Stimulated activated CD4-positive, alpha-beta T cell treated with anti-CD3 and anti-CD28 coated beads, Interleukin-15, amount 100 ng/mL, for 48 hours (primary cell): Measurements from ENCODE around the gene MMP2.

Source experiments
- DNase-seq, 2 donors: peaks; one replicate each; pipeline ENCODE4 v3.0.0-alpha.2; 2020; ENCODE audit warnings: low read depth in 2 of 2

The MMP2 gene

DNA sequence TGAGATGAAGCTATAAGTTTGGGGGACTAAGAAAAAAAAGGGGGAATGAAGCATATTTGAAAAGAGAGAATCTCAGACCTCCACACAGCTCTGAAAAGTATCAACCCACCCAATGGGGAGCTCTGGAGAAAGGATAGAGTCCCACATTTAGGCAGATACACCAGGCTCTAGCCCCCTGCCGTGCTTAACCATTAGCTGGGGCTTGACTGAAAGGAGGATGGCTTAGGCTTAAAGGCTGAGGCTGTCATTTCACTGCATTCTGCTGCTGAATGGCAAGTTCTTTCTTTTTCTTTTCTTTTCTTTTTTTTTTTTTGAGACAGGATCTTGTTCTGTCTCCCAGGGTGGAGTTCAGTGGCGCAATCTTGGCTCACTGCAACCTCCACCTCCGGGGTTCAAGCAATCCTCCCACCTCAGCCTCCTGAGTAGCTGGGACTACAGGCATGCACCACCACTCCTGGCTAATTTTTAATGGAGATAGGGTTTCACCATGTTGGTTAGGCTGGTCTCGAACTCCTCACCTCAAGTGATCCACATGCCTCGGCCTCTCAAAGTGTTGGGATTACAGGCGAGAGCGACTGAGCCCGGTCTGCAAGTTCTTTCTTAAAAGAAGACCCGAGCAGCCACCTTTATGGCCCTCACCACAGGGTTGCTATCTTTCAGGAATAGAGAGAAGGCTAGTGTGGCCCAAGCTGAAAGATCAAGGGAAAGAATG is 9.0 kb upstream of the MMP2 start:
- DNase-seq = no peak

DNA sequence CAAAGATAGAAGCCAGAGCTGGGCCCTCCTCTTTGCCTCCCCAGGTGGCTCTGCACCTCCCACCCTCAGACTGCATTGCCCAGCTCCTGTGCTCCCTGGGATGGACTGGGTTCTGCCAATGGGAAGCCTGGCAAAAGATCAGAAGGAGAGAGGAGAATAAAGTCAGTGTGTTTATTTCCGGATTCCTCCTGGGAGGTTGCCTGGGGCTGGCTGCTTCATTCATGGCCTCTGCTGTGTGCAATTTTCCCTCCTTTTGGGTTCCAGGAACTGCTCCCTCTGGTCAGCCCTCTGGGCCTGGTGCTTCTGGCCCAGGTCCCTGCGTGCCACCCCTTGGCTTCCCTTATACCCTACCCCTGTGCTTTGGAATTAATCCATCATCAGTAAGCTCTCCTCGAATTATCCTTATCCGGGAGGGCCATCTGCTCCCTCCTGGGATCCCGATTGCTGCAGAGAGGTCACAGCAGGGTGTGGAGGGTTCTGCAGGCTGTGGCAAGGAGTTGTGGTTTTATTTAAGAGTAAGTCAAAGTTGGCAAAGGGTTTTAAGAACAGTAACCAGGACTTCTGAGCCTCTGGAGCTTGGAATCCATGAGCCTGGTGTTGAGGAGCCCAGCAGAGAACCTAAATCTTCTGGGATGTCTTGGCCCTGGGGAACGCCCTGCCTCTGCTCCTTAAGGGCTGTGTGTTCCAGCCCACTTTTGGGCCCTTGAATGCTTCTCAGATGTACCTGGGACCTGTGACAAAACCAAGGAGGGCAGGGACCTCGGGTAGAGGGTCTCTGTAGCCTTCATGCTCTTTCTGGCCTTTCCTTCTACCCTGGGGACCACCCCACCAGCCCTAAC is 8.2 kb upstream of the MMP2 start:
- DNase-seq = no peak

DNA sequence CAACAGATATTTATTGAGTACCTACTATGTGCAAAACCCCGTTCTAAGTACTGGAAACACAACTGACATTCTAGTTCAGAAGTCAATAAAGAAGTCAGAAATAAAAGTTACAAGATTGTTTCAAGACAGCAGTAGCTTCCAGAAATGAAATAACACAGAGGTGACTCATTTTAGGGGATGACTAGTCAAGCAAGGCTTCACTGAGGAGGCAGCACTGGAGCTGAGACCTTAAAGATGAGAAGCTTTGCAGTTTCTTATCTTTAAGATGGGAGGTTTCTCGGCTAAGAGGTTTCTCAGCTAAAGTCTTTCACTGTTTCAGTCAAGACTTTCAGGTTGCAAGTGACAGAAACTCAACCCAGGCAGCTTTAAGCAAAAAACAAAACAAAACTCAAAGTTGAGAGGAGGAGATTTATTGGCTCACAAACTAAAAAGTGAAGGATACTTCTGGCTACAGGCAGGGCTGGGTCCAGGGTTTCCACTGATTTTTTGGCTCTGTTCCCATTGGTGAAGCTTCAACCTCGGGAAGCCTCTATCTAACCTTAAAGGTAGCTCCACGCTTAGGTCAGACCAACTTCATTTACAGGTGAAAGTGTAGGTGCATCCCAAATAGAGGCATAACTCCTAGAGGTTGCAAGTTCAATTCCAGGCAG is 7.4 kb upstream of the MMP2 start:
- peak in 1 of 2 donors; percentile 20 for DNase-seq

DNA sequence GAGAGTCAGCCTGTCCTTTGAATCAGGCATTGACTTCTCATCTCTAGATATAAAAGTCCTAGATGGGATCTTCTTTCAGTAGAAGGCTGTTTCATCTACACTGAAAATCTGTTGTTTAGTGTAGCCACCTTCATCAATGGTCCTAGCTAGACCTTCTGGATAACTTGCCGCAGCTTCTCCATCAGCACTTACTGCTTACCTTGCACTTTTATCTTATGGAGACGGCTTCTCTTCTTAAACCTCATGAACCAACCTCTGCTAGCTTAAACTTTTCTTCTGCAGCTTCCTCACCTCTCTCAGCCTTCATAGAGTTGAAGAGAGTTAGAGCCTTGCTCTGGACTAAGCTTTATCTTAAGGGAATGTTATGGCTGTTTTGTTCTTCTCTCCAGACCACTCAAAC is 5.4 kb upstream of the MMP2 start:
- no peak for DNase-seq

DNA sequence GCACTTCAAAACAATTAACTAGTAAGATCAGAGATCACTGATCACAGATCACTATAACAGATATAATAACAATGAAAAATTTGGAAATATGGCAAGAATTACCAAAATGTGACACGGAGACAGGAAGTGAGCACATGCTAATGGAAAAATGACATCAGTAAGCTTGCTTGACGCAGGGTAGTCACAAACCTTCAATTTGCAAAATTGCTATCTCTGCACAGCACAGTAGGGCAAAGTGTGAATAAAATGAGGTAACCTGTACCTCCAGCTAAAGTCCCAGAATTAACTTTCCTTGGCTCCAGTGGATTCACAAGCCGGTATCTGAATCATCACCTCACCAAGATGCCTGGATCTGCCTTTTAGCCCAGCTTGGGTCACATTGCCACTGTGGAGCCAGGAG is 4.2 kb upstream of the MMP2 start:
- DNase-seq = no peak

DNA sequence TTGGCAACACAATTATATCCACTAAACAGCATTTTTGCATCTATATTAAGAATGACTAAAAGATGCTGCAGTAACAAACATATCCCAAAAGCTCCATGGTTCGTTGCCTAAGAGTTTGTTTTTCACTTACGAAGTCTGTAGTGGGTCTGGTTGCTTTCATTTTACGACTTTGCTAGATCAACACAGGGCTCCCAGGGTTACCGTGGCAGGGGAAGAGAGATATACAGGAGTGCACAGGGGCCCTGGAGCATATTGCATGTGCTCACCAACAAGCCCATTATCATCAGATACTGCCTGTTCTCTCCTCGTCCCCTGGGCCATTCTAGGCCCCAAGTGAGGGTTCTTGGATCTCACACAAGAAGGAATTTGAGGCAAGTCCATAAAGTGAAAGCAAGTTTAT is 3.1 kb upstream of the MMP2 start:
- DNase-seq = no peak

DNA sequence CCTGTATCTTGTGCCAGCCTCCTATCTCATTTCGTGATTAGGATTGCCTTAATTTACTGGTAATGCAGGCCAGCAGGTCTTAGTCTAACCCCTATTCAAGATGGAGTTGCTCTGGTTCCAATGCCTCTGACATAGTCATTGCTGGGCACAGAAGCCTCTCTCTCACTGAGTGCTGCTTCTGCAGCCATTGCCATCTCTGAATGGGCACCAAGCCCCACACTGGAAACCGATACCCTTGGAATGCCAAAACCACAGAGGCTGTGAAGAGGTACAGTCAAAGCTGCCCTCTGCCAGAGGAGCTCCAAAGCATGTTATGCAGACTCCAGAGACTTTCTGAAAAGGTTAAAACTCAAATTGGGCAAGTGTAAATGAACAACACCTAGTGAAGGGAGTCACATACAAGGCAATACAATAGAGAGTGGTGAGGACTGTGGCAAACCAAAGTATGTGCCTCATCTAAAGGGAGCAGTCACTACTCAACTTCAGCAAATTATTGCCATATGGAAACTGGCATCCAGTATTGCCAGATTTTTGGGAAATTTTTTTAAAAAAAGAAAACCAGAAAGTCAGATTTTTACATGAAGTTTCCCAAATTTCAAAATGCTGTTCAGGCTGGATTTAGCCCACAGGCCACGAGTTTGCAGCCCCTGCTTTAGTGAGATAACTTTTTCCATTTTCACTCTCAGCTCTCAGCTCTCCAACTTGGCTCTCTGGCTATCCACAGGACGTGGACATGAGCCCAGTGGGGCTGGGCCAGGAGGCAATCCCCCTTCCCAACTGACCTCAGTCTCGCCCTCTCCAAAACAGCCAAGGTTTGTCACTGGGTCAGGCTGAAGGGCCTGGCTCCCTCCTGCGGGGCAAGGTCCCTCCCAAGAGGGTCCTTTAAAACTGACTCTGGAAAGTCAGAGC is 2.1 kb upstream of the MMP2 start:
- DNase-seq = no peak

DNA sequence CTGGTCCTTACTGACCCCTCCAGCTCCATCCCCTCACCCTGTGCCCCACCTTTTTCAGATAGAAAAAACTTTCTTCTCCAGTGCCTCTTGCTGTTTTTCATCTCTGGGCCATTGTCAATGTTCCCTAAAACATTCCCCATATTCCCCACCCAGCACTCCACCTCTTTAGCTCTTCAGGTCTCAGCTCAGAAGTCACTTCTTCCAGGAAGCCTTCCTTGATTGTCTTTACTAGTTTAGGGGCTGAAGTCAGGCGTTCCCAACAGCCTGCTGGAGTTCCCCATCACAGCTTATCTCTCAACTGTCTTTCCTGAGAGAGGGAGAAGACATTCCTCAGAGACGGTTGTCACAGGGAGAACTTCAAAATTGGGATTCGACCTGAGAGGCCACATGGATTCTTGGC is 1.3 kb upstream of the MMP2 start:
- no peak for DNase-seq

DNA sequence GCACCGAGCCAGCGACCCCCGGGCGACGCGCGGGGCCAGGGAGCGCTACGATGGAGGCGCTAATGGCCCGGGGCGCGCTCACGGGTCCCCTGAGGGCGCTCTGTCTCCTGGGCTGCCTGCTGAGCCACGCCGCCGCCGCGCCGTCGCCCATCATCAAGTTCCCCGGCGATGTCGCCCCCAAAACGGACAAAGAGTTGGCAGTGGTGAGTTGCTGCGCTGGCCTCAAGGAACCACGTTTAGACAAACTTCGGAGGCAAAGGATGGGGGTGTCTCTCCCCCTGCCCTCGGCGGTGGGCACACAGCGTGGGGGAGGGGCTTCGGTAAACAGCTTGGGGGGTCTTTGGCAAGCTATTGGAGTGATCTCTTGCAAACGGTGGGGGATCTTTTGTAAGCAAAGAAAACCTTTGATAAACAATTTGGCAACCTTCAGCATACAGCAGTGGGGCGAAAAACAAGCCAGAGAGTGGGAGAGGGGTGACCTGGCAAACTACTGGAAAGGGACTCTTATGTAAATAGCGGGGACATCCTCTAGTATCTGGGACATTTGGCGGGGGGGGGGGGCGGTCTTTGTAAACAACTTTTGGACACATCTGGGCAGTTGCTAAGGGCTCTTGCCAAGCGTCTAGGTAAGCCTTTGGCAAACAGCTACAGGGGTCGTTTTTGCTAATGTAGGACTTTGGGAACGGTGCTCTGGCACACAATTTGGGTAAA is 587 bp downstream of the MMP2 start:
- no peak for DNase-seq

DNA sequence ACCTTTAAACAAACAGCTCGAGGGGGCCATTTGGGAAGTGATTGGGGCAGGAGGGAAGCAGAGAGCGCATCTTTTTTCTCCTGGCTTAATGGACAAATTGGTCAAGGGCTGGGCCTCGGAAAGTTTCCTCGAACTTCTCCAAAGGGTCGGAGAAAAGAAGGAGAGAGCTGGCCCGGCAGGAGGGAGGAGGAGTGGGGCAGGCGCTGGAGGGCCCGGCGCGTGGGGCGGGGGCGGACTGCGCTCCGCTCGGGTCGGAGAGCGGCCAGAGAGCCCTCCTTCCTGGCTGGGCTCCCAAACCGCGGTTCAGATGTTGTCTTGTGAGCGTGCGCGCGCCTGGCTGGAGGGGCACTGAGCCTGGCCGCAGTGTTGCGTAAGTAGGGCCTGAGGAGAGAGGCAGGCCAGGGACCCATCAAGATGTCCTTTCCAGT is 1.2 kb downstream of the MMP2 start:
- DNase-seq = no peak

DNA sequence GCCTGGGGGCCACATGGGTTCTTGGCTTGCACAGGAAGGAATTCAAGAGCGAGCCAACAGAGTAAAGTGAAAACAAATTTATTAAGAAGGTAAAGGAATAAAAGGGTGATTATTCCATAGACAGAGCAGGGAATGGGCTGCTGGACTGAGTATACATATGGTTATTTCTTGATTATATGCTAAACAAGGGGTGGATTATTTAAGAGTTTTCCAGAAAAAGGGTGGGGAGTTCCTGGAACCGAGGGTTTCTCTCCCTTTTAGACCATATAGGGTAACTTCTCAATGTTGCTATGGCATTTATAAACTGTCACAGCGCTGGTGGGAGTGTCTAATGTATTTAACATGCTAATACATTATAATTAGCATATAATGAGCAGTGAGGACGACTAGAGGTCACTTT is 2.0 kb downstream of the MMP2 start:
- DNase-seq = no peak

DNA sequence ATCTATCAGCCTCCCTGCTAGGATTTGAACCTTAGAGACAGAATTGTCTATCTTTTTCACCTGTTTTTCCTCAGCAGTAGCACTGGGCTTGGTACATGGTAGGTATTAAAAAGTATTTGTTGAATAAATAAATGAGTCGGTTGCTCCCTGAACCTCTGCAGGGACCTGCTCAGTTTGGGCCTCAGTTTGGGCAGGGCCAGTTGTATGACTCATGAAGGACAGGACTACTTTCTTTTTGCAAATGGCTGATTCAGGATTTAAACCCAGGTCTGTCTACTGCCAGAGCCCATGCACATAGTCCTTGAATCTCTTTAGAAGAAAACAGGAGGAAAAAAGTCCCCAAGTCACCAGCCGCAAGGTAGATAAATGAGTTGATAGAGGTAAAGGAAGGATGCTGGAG is 3.1 kb downstream of the MMP2 start:
- DNase-seq = no peak

DNA sequence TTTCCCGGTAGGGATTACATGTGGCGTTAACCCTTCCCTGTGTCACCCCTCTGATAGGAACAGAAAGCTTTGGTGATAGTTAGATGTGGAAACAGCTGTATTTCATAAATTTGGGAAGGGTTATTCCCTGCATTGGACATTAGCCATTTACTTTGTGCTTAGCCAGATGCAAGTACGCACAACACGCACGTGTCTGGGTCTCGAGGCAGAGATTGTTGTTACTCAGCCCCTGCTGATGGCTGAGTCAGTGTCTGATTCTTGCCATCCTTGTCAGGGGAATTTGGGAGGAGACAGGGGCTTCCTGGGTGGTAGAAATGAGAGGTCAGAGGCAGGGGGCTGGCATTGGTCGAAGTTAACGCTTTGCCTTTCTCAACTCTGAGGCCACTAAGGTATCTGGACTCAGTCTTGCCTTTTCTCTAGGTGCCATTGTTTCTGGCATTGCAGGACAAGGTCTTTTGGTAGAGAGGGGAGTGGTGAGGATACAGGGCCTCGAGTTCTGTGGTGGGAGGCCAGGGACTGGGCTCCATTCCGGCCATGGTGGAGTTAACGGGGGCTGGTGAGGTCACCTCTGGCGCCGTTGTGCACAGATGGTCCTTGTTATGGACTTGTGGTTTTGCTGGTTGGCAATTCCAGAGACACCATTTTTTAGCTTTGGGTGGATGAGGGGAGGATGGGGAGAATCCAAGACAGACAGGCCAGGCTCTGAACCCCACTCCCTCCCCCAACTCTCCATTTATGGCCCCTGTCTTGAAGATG is 8.2 kb downstream of the MMP2 start:
- DNase-seq = no peak

DNA sequence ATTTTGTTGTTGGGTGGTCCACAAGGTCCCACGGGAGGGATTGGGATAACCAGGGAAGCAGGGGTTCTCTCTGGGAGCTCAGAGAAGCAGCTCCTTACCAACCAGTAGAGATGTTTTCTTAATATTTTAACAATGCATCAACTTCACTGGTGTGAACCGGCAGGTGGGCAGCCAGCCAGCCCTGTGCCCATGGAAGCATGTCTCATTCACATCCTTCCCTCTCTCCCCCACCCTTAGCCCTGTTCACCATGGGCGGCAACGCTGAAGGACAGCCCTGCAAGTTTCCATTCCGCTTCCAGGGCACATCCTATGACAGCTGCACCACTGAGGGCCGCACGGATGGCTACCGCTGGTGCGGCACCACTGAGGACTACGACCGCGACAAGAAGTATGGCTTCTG is 9.3 kb downstream of the MMP2 start:
- DNase-seq = no peak

DNA sequence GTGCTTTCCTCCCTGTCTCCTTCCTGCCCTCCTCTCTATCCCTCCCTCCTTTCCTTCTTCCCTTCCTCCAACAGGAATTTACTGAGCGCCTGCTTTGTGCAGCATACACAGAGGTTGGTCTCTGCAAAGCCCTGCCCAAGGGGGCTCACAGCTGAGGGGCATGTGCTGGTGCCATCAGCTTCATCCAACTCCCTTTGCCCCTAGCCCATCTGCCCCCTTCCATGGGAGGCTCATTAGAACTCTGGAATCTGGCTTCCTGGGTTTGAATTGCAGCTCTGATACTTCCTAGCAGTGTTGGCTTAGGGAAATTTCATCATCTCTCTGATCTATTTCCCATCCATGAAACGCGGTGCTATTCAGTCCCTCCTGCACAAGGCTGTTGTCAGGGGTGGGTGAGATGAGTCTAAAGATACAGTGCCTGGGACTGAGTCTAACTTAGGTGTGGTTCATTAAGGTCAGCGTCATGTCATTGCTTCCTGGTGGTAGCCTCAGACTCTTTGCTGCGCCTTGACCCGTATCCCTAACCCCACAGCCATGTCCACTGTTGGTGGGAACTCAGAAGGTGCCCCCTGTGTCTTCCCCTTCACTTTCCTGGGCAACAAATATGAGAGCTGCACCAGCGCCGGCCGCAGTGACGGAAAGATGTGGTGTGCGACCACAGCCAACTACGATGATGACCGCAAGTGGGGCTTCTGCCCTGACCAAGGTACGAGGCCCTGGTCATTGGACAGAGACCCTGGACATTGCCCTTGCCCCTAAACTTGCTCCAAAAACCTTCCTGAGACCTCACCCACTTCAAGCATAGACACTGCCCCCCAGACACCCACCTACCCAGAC is 10.3 kb downstream of the MMP2 start:
- DNase-seq = no peak

DNA sequence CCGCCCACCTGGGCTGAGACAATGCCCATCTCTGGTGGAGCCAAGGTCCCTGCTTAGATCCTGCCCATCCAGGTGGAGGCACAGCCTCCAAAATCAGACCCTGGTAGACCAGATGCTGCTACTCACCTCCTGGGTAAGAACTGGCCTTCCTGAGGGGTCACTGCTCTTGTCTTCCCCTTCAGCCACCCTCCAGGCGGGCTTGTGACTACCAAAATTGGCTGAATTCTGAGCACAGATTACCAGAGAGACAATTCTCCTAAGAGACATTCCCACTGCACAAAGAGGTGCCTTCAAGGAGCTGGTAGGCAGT is 10.9 kb downstream of the MMP2 start:
- no peak for DNase-seq

DNA sequence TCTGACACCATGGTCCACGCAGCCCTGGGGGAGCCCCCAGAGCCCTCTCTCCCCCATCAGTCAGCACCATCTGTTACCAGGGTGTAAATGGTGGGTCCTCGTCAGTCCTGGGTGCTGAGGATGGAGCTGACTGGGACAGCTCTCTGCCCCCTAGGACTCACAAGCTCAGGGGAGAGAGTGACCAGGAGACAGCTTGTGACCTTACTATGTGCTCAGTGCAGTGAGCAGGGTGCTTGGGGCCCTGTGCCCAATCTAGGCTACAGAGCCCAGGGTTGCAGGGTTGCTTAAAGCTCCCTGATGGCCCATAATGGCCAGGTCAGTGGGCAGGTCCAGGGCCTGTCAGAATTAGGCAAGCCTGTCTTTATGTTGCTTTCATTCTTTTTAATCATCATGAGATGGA is 11.3 kb downstream of the MMP2 start:
- no peak for DNase-seq

DNA sequence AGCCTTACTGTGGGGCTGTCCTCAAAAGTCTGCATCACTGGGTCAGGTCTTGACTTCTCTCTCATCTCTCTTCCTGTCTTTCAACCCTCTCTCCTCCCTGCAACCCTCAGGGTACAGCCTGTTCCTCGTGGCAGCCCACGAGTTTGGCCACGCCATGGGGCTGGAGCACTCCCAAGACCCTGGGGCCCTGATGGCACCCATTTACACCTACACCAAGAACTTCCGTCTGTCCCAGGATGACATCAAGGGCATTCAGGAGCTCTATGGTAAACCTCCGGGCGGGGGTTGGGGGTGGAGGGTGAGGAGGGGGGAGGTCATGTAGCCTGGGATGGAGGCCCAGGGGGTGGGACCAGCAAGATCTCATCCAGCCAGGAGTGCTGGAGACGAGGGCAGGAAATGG is 12.7 kb downstream of the MMP2 start:
- DNase-seq = no peak

DNA sequence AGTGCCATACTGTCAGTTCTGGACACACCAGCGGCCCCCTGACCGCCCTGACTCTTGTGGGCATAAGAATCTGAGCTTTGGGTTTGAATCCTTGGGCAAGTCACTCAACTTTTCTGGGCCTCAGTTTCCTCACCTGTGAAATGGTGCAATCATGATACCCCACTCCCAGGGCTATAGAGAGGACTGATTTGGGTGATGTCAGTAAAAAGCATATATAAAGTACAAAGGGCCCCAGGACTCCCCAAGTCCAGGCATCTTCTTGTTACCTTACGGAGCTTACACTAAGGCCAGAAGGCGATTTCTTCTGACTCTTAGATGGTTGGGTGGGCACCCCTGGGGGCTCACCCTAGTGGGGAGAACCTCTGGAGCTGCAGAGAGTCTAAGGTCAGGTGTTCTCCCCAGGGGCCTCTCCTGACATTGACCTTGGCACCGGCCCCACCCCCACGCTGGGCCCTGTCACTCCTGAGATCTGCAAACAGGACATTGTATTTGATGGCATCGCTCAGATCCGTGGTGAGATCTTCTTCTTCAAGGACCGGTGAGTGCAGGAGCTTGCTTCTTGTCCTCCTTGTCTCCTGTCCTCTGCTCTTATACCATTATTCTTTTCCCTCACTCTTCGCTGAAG is 13.9 kb downstream of the MMP2 start:
- DNase-seq = no peak
